Keratinocyte (primary cell): Measurements from ENCODE around the gene FCHO2. TPM values are rescaled to one million over a fixed set of nuclear protein-coding genes. Genes with fewer than 3 reads are reported as not detected.

ENCODE experiments used
- DNase-seq: peaks from one replicate; pipeline ENCODE4 v3.0.0-alpha.2; 2011; ENCODE audit warnings: low read depth, missing footprints, low spot score
- FAIRE-seq: peaks from 2 replicates; lab custom pipeline; 2011; peaks lifted over from hg19 to GRCh38; lab: Jason Lieb, UNC
- H2AFZ ChIP-seq: 2 replicates; pipeline ENCODE4 v1.6.0; 2012; ENCODE audit warnings: low read length, control low read depth, inconsistent platforms; ENCODE audit not compliant: control insufficient read depth
- H3K27ac ChIP-seq: 2 replicates; pipeline ENCODE4 v1.5.1; 2011; ENCODE audit warnings: low read length; ENCODE audit not compliant: control insufficient read depth, insufficient read depth
- H3K27me3 ChIP-seq: 3 replicates; pipeline ENCODE4 v1.6.0; 2011; ENCODE audit warnings: low read length; ENCODE audit not compliant: control insufficient read depth, insufficient read depth; ENCODE audit errors: extremely low read depth
- H3K36me3 ChIP-seq, 2 experiments: 2 replicates in 1 of 2; 3 replicates in 1 of 2; pipeline ENCODE4 v1.5.1; 2011; ENCODE audit warnings: low read length in 2 of 2, mild to moderate bottlenecking in 1 of 2; ENCODE audit not compliant: control insufficient read depth in 2 of 2, insufficient read depth in 2 of 2; ENCODE audit errors: extremely low read depth in 1 of 2
- H3K4me1 ChIP-seq: 3 replicates; pipeline ENCODE4 v1.5.1; 2011; ENCODE audit warnings: low read length; ENCODE audit not compliant: control insufficient read depth, insufficient read depth; ENCODE audit errors: extremely low read depth
- H3K4me2 ChIP-seq: 3 replicates; pipeline ENCODE4 v1.6.0; 2011; ENCODE audit warnings: low read depth, low read length; ENCODE audit not compliant: control insufficient read depth, insufficient read depth; ENCODE audit errors: extremely low read depth
- H3K4me3 ChIP-seq, 3 experiments: fragments of 200-600 bp in 1 of 3; sonication (generic) in 1 of 3; 2 replicates in 2 of 3; 3 replicates in 1 of 3; pipeline ENCODE4 v1.5.1; 2011 to 2016; ENCODE audit warnings: low read length in 3 of 3, mild to moderate bottlenecking in 3 of 3, control low read depth in 2 of 3, inconsistent platforms in 1 of 3, low read depth in 1 of 3, mixed read lengths in 1 of 3, mixed run types in 1 of 3, moderate library complexity in 1 of 3; ENCODE audit not compliant: control insufficient read depth in 2 of 3, insufficient read depth in 2 of 3; ENCODE audit errors: extremely low read depth in 1 of 3
- H3K79me2 ChIP-seq: 2 replicates; pipeline ENCODE4 v1.6.0; 2012; ENCODE audit warnings: low read length; ENCODE audit not compliant: control insufficient read depth, insufficient read depth
- H3K9ac ChIP-seq: 3 replicates; pipeline ENCODE4 v1.6.0; 2011; ENCODE audit warnings: low read length; ENCODE audit not compliant: control insufficient read depth, insufficient read depth; ENCODE audit errors: extremely low read depth
- H3K9me1 ChIP-seq: 3 replicates; pipeline ENCODE4 v1.6.0; 2011; ENCODE audit warnings: low read length; ENCODE audit not compliant: control insufficient read depth, insufficient read depth; ENCODE audit errors: extremely low read depth
- H3K9me3 ChIP-seq: 2 replicates; pipeline ENCODE4 v1.5.1; 2012; ENCODE audit warnings: low read depth, low read length; ENCODE audit not compliant: control insufficient read depth
- H4K20me1 ChIP-seq: 3 replicates; pipeline ENCODE4 v1.6.0; 2011; ENCODE audit warnings: low read length; ENCODE audit not compliant: control insufficient read depth, insufficient read depth; ENCODE audit errors: extremely low read depth
- EZH2 ChIP-seq: IDR thresholded peaks from one replicate; pipeline ENCODE4 v1.6.1; 2012; ENCODE audit warnings: inconsistent platforms, mild to moderate bottlenecking, low read length, moderate library complexity
- dilution Hi-C: fragments of 300-500 bp; cut with MboI; formaldehyde crosslinking; loops from one replicate; pipeline ENCODE4 v1.7.0; 2020; ENCODE audit warnings: low sequenced_read_pairs; ENCODE audit not compliant: extremely low pct_ligation_motif_present
- polyA plus RNA-seq, 5 experiments: library from polyadenylated mRNA; depleted of rRNA in 3 of 5; stranded (reverse) in 3 of 5; stranded (forward) in 1 of 5; unstranded in 1 of 5; fragments of >200 nt; gene quantifications; 1 replicate in 1 of 5; 2 replicates in 3 of 5; 3 replicates in 1 of 5; pipeline versions ENCODE4 v1.2.1 to v1.2.3, GENCODE V29; 2011 to 2012; ENCODE audit warnings: missing spikeins in 2 of 5, low read depth in 1 of 5, low replicate concordance in 1 of 5
- TF ChIP-seq, protein P1 (sequence below), 3 experiments: IDR thresholded peaks in 1 of 3; conservative IDR thresholded peaks in 1 of 3; optimal IDR thresholded peaks in 1 of 3; 2 replicates in 2 of 3; 3 replicates in 1 of 3; pipeline versions ENCODE3 to v1.5.1; 2011; ENCODE audit warnings: low read length in 3 of 3, mild to moderate bottlenecking in 3 of 3, moderate library complexity in 2 of 3, control low read depth in 1 of 3, inconsistent platforms in 1 of 3; ENCODE audit not compliant: insufficient read depth in 2 of 3; ENCODE audit errors: extremely low read depth in 1 of 3

FCHO2 gene
- polyA plus RNA-seq, 1 donor (not counting 4 experiments of a cell fraction or from before 2014, with no cell fraction given) = 10.6 TPM

DNA sequence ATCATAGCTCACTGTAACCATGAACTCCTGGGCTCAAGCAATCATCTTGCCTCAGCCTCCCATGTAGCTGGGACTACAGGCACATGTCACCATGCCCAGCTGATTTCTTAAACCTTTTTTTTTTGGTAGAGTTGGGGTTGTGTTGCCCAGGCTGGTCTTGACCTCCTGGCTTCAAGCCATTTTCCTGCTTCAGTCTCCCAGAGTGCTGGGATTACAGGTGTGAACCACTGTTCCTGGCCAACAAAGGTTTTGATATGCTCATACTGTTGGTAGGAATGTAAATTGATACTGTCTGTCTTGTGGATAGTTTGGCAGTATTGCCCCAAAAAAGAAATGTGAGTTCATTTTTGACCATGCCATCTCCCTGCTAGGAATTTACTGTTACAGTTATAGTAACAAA is 87.2 kb downstream of the FCHO2 start:
- H2AFZ ChIP-seq = no peak overlapping the region
- dilution Hi-C loops = no loop called here
- peaks cover 0 to 2% of the 10 kb centered on the region in 2 experiments for H3K36me3 ChIP-seq
- H3K27me3 ChIP-seq = no peaks in the 10 kb centered on the region
- H3K27ac ChIP-seq = no peak overlapping the region
- H3K4me3 ChIP-seq = no peak overlapping the region
- no peak for DNase-seq
- no peaks in the 10 kb centered on the region for H3K79me2 ChIP-seq
- FAIRE-seq = no peak
- H3K4me2 ChIP-seq = no peak overlapping the region
- no peaks in the 10 kb centered on the region for H3K4me1 ChIP-seq
- no peaks in the 10 kb centered on the region for H3K9me1 ChIP-seq
- H3K9ac ChIP-seq = no peak overlapping the region
- H4K20me1 ChIP-seq = no peaks in the 10 kb centered on the region
- H3K9me3 ChIP-seq = no peaks in the 10 kb centered on the region
- TF ChIP-seq, protein P1, sequence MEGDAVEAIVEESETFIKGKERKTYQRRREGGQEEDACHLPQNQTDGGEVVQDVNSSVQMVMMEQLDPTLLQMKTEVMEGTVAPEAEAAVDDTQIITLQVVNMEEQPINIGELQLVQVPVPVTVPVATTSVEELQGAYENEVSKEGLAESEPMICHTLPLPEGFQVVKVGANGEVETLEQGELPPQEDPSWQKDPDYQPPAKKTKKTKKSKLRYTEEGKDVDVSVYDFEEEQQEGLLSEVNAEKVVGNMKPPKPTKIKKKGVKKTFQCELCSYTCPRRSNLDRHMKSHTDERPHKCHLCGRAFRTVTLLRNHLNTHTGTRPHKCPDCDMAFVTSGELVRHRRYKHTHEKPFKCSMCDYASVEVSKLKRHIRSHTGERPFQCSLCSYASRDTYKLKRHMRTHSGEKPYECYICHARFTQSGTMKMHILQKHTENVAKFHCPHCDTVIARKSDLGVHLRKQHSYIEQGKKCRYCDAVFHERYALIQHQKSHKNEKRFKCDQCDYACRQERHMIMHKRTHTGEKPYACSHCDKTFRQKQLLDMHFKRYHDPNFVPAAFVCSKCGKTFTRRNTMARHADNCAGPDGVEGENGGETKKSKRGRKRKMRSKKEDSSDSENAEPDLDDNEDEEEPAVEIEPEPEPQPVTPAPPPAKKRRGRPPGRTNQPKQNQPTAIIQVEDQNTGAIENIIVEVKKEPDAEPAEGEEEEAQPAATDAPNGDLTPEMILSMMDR (optimal IDR thresholded peaks at IDR 0.05 in 1 of 3, IDR thresholded peaks at IDR 0.05 in 1 of 3, conservative IDR thresholded peaks at IDR 0.05 in 1 of 3; ENCODE audit: extremely low read depth in 1 of 3, insufficient read depth in 2 of 3, low read length in 3 of 3) = no peak
- TF ChIP-seq EZH2 = no peak

DNA sequence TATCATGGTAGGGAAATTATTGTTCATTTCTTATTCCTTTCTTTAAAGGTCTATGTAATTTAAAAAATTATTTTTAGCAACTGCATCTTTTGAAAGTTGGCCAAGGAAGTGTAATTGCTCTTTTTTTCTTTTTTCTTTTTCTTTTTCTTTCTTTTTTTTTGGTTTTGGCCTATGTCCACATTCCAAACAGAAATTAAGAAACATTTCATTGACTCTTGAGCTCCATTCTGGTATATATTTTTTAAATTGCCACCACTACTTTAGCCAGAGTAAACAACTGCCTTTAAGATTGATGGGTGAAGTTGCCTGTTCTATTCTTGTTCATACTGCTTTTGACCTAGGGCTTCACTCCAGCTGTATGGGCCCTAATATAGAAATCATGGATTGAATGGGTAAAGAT is 88.7 kb downstream of the FCHO2 start:
- Histone ChIP-seq H3K79me2 (no peaks in the 10 kb centered on the region), H3K4me3 (no peak overlapping the region), H3K9me1 (no peaks in the 10 kb centered on the region), H3K36me3 (no peaks in the 10 kb centered on the region), H3K27ac (no peak overlapping the region), H3K4me2 (no peak overlapping the region), H3K27me3 (no peaks in the 10 kb centered on the region), H4K20me1 (no peaks in the 10 kb centered on the region), H3K9ac (no peak overlapping the region), H2AFZ (no peak overlapping the region), H3K9me3 (no peaks in the 10 kb centered on the region), H3K4me1 (no peaks in the 10 kb centered on the region)
- FAIRE-seq (no peak), DNase-seq (no peak)
- TF ChIP-seq, protein P1 (optimal IDR thresholded peaks at IDR 0.05 in 1 of 3, IDR thresholded peaks at IDR 0.05 in 1 of 3, conservative IDR thresholded peaks at IDR 0.05 in 1 of 3; ENCODE audit: extremely low read depth in 1 of 3, insufficient read depth in 2 of 3, low read length in 3 of 3) = no peak
- TF ChIP-seq EZH2 = no peak
- dilution Hi-C loops = no loop called here
